ENCODE data around the gene ST6GALNAC3. TPM values are rescaled to one million over a fixed set of nuclear protein-coding genes. Genes with fewer than 3 reads are reported as not detected.

ST6GALNAC3 gene
- polyA plus RNA-seq, 4 donors, result under 0.01 to 21.7 (median 2.6) TPM

Other genes starting within 250 kb of the ST6GALNAC3 start
- not detected for gene ASB17, start 142.3 kb upstream of the ST6GALNAC3 start, polyA plus RNA-seq

Measured in small intestine (tissue), 4 donors.